ENCODE results near the gene SIK3.
"Not testable (repeated sequence)": the region's sequence is repeated elsewhere in the genome, so short reads cannot be mapped to it uniquely, and the experiment has no call there.

The SIK3 gene

GRCh38 chr11:117098269-117099232, at the start of gene SIK3:
SIK3 (minus strand) TSS chr11:117098428; CDS start chr11:117098415, 13 bp downstream.
- peak; percentile 94 for DNase-seq

GRCh38 chr11:117146521-117146920, 48.3 kb upstream of the SIK3 start:
- DNase-seq: no peak

- DNase-seq: peak; percentile 9
Measured at GRCh38 chr11:117145393-117145761, 47.1 kb upstream of the SIK3 start.

GRCh38 chr11:117144477-117145392, 46.5 kb upstream of the SIK3 start:
- DNase-seq: peak; percentile 78

- peak; percentile 98 for DNase-seq
Measured at GRCh38 chr11:117143871-117144476, 45.7 kb upstream of the SIK3 start, which contains the start of gene PAFAH1B2. PAFAH1B2 (plus strand) TSS chr11:117144287; CDS start chr11:117152448, 8,161 bp downstream.

GRCh38 chr11:117143390-117143789, 45.2 kb upstream of the SIK3 start:
- no peak for DNase-seq

GRCh38 chr11:117137223-117138086, 39.2 kb upstream of the SIK3 start:
- DNase-seq: not testable (repeated sequence)

GRCh38 chr11:117134979-117135378, 36.8 kb upstream of the SIK3 start:
- not testable (repeated sequence) for DNase-seq

- DNase-seq: no peak
Measured at GRCh38 chr11:117134431-117134830, 36.2 kb upstream of the SIK3 start.

GRCh38 chr11:117130879-117131278, 32.7 kb upstream of the SIK3 start:
- DNase-seq: no peak

- not testable (repeated sequence) for DNase-seq
Measured at GRCh38 chr11:117130396-117130795, 32.2 kb upstream of the SIK3 start.

GRCh38 chr11:117128289-117128688, 30.1 kb upstream of the SIK3 start:
- DNase-seq: no peak

GRCh38 chr11:117127171-117127901, 29.1 kb upstream of the SIK3 start:
- DNase-seq: no peak

GRCh38 chr11:117126223-117126965, 28.2 kb upstream of the SIK3 start:
- DNase-seq: no peak

GRCh38 chr11:117122556-117122955, 24.3 kb upstream of the SIK3 start:
- DNase-seq: no peak

GRCh38 chr11:117121176-117121575, 22.9 kb upstream of the SIK3 start:
- no peak for DNase-seq

GRCh38 chr11:117117681-117118080, 19.5 kb upstream of the SIK3 start:
- DNase-seq: no peak

GRCh38 chr11:117112939-117113338, 14.7 kb upstream of the SIK3 start:
- DNase-seq: not testable (repeated sequence)

GRCh38 chr11:117112497-117112896, 14.3 kb upstream of the SIK3 start:
- DNase-seq: not testable (repeated sequence)

- DNase-seq: no peak
Measured at GRCh38 chr11:117110294-117110950, 12.2 kb upstream of the SIK3 start.

All from retina (tissue), 1 donor.